GM12873 (cell line): Measurements from ENCODE around the gene FKBP10.

Experiments
- TF ChIP-seq, protein P1 (sequence below): IDR thresholded peaks from 2 replicates; pipeline ENCODE4 v1.5.1; 2012; ENCODE audit warnings: low read depth, mild to moderate bottlenecking, moderate library complexity, low read length, control low read depth; ENCODE audit not compliant: insufficient read depth; ENCODE audit errors: missing control alignments

The FKBP10 gene

DNA sequence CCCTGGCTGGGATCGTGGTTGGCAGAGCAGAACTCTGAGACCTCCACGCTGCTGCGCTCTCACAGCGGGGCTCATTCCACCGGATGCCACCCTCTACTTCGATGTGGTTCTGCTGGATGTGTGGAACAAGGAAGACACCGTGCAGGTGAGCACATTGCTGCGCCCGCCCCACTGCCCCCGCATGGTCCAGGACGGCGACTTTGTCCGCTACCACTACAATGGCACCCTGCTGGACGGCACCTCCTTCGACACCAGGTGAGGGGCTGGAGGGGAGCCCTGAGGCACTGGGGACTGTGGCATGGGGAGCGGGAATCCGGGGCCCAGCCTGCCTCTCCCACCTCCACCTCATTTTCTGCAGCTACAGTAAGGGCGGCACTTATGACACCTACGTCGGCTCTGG is 5.2 kb downstream of the FKBP10 start:
- TF ChIP-seq, protein P1, sequence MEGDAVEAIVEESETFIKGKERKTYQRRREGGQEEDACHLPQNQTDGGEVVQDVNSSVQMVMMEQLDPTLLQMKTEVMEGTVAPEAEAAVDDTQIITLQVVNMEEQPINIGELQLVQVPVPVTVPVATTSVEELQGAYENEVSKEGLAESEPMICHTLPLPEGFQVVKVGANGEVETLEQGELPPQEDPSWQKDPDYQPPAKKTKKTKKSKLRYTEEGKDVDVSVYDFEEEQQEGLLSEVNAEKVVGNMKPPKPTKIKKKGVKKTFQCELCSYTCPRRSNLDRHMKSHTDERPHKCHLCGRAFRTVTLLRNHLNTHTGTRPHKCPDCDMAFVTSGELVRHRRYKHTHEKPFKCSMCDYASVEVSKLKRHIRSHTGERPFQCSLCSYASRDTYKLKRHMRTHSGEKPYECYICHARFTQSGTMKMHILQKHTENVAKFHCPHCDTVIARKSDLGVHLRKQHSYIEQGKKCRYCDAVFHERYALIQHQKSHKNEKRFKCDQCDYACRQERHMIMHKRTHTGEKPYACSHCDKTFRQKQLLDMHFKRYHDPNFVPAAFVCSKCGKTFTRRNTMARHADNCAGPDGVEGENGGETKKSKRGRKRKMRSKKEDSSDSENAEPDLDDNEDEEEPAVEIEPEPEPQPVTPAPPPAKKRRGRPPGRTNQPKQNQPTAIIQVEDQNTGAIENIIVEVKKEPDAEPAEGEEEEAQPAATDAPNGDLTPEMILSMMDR, result no peak

DNA sequence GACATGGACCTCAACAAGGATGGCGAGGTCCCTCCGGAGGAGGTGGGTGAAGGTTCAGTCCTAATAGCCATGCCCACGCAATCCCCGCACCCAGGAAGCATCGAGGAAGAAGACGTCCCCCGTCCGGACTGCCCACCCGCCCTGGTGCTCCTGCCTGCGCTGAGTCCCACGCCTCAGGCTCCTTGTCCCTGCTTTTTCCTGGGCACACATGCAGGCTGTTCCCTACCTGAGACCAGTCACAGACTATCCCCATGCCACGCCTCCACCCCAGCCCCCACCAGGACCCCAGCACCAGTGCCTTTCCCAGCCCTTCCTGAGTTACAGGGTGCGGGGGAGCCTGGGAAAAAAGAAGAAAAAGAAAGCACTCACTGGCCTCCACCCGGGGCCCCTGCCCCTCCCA is 9.0 kb downstream of the FKBP10 start:
- TF ChIP-seq, protein P1, result no peak

DNA sequence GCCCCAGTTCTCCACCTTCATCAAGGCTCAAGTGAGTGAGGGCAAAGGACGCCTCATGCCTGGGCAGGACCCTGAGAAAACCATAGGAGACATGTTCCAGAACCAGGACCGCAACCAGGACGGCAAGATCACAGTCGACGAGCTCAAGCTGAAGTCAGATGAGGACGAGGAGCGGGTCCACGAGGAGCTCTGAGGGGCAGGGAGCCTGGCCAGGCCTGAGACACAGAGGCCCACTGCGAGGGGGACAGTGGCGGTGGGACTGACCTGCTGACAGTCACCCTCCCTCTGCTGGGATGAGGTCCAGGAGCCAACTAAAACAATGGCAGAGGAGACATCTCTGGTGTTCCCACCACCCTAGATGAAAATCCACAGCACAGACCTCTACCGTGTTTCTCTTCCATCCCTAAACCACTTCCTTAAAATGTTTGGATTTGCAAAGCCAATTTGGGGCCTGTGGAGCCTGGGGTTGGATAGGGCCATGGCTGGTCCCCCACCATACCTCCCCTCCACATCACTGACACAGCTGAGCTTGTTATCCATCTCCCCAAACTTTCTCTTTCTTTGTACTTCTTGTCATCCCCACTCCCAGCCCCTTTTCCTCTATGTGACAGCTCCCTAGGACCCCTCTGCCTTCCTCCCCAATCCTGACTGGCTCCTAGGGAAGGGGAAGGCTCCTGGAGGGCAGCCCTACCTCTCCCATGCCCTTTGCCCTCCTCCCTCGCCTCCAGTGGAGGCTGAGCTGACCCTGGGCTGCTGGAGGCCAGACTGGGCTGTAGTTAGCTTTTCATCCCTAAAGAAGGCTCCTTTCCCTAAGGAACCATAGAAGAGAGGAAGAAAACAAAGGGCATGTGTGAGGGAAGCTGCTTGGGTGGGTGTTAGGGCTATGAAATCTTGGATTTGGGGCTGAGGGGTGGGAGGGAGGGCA is 9.7 kb downstream of the FKBP10 start:
- TF ChIP-seq, protein P1, result no peak

- TF ChIP-seq, protein P1, result no peak
Observed at GRCh38 chr17:41823141-41823524, 10.3 kb downstream of the FKBP10 start.

GRCh38 chr17:41823580-41823979 is 10.8 kb downstream of the FKBP10 start:
- TF ChIP-seq, protein P1, result no peak

DNA sequence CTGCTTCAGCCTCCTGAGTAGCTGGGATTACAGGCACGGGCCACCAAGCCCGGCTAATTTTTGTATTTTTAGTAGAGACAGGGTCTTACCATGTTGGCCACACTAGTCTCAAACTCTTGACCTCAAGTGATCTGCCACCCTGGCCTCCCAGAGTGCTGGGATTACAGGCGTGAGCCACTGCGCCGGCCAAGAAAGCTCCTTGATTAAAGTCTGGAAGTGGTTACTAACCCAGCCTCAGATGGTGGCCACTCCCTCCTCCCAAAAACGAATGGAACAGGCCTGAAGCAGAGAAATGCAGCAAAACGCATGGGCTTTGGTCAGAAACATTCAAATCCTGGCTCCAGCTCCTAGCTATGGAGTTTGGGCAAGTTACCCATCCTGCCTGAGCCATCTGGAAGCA is 11.3 kb downstream of the FKBP10 start:
- TF ChIP-seq, protein P1, result no peak

- TF ChIP-seq, protein P1, result no peak
Observed at GRCh38 chr17:41825175-41825845, 12.5 kb downstream of the FKBP10 start.
